ENCODE data around the gene FRAT1.

The FRAT1 gene

DNA sequence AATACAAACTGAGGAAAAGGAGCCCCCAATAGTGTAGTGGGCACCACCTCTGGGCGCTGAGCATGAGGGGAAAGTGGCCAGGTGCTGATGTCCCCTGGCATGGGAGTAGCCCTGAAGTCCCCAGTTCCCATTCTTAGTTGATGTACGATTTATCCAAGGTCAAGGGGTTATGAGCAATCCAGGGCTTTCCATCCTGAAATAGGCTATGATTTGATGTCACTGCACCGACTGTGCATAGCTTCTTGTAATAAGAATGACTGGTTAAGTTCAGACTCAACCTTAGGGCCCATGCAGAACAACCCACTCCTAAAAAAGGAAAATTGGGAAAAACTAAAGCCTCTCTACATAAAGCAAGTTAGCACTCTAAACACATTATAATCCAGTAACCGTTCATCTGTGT lies 4.4 kb downstream of the FRAT1 start:
- no peaks in the 10 kb centered on the region for H3K36me3 ChIP-seq (ENCODE audit: control insufficient read depth, low read length)
- peaks cover 4% of the 10 kb centered on the region for H3K79me2 ChIP-seq (ENCODE audit: control insufficient read depth, low read length)
- no peaks in the 10 kb centered on the region for H3K9me3 ChIP-seq (ENCODE audit: control insufficient read depth, insufficient read depth, low read length)
- H3K4me3 ChIP-seq (ENCODE audit: low read length): no peak overlapping the region
- peaks cover 11% of the 10 kb centered on the region for H3K27me3 ChIP-seq (ENCODE audit: control insufficient read depth, low read length)
- TF ChIP-seq, protein P1, sequence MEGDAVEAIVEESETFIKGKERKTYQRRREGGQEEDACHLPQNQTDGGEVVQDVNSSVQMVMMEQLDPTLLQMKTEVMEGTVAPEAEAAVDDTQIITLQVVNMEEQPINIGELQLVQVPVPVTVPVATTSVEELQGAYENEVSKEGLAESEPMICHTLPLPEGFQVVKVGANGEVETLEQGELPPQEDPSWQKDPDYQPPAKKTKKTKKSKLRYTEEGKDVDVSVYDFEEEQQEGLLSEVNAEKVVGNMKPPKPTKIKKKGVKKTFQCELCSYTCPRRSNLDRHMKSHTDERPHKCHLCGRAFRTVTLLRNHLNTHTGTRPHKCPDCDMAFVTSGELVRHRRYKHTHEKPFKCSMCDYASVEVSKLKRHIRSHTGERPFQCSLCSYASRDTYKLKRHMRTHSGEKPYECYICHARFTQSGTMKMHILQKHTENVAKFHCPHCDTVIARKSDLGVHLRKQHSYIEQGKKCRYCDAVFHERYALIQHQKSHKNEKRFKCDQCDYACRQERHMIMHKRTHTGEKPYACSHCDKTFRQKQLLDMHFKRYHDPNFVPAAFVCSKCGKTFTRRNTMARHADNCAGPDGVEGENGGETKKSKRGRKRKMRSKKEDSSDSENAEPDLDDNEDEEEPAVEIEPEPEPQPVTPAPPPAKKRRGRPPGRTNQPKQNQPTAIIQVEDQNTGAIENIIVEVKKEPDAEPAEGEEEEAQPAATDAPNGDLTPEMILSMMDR (IDR thresholded peaks at IDR 0.05; ENCODE audit: low read depth, low read length, poor library complexity, severe bottlenecking): no peak
- TF ChIP-seq EZH2phosphoT487 (IDR thresholded peaks at IDR 0.05; ENCODE audit: borderline replicate concordance, low read length): no peak
- H3K9me2 ChIP-seq (replicated peaks; ENCODE audit: control insufficient read depth, low read length): no peaks in the 10 kb centered on the region
- H3K4me2 ChIP-seq (ENCODE audit: low read length): no peak overlapping the region
- H3K27ac ChIP-seq (ENCODE audit: low read depth, low read length): no peak overlapping the region
- H3F3A ChIP-seq (ENCODE audit: control insufficient read depth, insufficient read depth): 0 out of 2 replicates have a peak, but pooled peaks cover 6% of the 10 kb centered on the region
- no peaks in the 10 kb centered on the region for H4K20me1 ChIP-seq (ENCODE audit: control insufficient read depth, insufficient read depth, low read depth, low read length)
- peaks cover 20% of the 10 kb centered on the region for H3K4me1 ChIP-seq (ENCODE audit: control insufficient read depth, low read length)

DNA sequence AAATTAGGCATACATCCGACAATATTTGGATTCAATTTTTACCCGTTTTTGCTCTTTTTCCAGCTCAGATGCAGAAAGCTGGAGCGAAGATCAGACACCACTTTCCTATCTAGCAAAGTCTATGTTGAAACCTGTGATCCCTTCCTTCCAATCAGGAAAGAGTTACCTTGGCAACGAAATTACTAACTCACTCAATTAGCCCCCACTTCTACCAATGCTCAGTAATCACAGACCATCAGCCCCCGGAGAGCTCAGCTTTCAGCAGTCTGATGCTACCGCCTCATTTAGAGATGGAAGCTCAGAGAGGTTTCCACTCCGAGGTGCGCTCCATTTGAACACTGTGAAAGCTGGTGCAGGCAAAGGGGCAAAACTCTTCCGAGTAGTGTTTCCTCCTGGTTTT lies 6.7 kb downstream of the FRAT1 start:
- peaks cover 4% of the 10 kb centered on the region for H3K79me2 ChIP-seq (ENCODE audit: control insufficient read depth, low read length)

DNA sequence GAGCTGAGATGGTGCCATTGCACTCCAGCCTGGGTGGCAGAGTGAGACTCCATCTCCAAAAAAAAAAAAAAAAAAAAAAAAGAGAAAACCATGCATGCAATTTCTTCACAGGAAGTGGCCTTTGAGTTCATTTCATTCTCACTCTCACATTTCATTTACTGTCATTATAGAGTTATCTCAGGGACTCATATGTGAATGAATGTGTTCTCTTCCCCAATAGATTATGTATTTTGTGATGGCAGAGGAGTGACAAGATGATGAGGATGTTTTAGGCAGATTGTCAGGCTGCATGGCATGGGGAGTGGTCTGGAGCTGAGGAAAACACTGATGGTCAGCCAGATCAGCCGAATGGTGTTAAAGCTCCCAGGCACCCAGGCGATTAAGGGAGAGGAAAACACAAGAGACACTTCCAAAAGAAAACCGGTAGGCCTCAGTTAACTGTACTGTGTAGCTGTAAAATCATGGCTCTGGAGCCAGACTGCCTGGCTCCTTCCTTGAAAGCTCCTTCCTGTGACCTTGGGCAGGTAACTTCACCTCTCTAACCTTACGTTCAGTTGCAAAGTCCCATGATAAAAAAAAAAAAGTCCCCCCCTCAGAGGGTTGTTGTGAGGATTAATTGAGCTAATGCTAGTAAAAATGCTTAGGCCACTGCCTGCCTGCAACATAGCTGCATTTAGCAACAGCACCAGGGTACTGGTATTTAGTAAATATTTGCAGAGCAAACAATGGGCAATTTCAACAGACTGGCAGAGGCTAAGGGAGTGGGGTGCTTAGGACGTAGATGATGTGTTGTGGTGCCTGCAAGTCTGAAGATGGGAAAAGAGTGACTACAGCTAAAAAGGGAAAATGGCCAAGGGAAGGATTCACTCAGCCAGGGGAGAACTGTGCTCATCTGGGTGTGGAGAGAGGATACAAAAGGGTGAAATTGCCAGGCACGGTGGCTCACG lies 8.6 kb downstream of the FRAT1 start:
- TF ChIP-seq, protein P1 (IDR thresholded peaks at IDR 0.05; ENCODE audit: low read depth, low read length, poor library complexity, severe bottlenecking): no peak
- TF ChIP-seq EZH2phosphoT487 (IDR thresholded peaks at IDR 0.05; ENCODE audit: borderline replicate concordance, low read length): no peak
- Histone ChIP-seq H3F3A (ENCODE audit: control insufficient read depth, insufficient read depth) (0 out of 2 replicates have a peak, but pooled peaks cover 3% of the 10 kb centered on the region), H3K4me1 (ENCODE audit: control insufficient read depth, low read length) (peaks cover 8% of the 10 kb centered on the region), H3K36me3 (ENCODE audit: control insufficient read depth, low read length) (peaks cover 13% of the 10 kb centered on the region), H3K9me3 (ENCODE audit: control insufficient read depth, insufficient read depth, low read length) (no peaks in the 10 kb centered on the region), H3K4me2 (ENCODE audit: low read length) (no peak overlapping the region), H3K4me3 (ENCODE audit: low read length) (no peak overlapping the region), H3K27ac (ENCODE audit: low read depth, low read length) (no peak overlapping the region), H3K79me2 (ENCODE audit: control insufficient read depth, low read length) (peaks cover 20% of the 10 kb centered on the region), H3K27me3 (ENCODE audit: control insufficient read depth, low read length) (no peaks in the 10 kb centered on the region), H4K20me1 (ENCODE audit: control insufficient read depth, insufficient read depth, low read depth, low read length) (no peaks in the 10 kb centered on the region), H3K9me2 (replicated peaks; ENCODE audit: control insufficient read depth, low read length) (no peaks in the 10 kb centered on the region)

More for the DNA sequence above, 6.7 kb downstream of the FRAT1 start:
- no peak for TF ChIP-seq EZH2phosphoT487 (IDR thresholded peaks at IDR 0.05; ENCODE audit: borderline replicate concordance, low read length)
- TF ChIP-seq, protein P1 (IDR thresholded peaks at IDR 0.05; ENCODE audit: low read depth, low read length, poor library complexity, severe bottlenecking): no peak
- H3K4me2 ChIP-seq (ENCODE audit: low read length): no peak overlapping the region
- no peaks in the 10 kb centered on the region for H3K9me3 ChIP-seq (ENCODE audit: control insufficient read depth, insufficient read depth, low read length)
- H3K9me2 ChIP-seq (replicated peaks; ENCODE audit: control insufficient read depth, low read length): no peaks in the 10 kb centered on the region
- peaks cover 8% of the 10 kb centered on the region for H3K4me1 ChIP-seq (ENCODE audit: control insufficient read depth, low read length)
- H4K20me1 ChIP-seq (ENCODE audit: control insufficient read depth, insufficient read depth, low read depth, low read length): no peaks in the 10 kb centered on the region
- H3K27ac ChIP-seq (ENCODE audit: low read depth, low read length): no peak overlapping the region
- H3F3A ChIP-seq (ENCODE audit: control insufficient read depth, insufficient read depth): 0 out of 2 replicates have a peak, but pooled peaks cover 6% of the 10 kb centered on the region
- no peak overlapping the region for H3K4me3 ChIP-seq (ENCODE audit: low read length)
- H3K36me3 ChIP-seq (ENCODE audit: control insufficient read depth, low read length): peaks cover 9% of the 10 kb centered on the region
- peaks cover 7% of the 10 kb centered on the region for H3K27me3 ChIP-seq (ENCODE audit: control insufficient read depth, low read length)
